ENCODE data around the gene DCANP1.

The DCANP1 gene

GRCh38 chr5:135478938-135479337, 31.8 kb upstream of the DCANP1 start:
- no peak overlapping the region for H3K4ac ChIP-seq (ENCODE audit: low read length)

GRCh38 chr5:135477613-135478066, 30.5 kb upstream of the DCANP1 start:
- Histone ChIP-seq H3K18ac (ENCODE audit: low read length) (peak overlapping the region; percentile 85), H2BK15ac (ENCODE audit: low read length) (no peak overlapping the region), H2BK120ac (ENCODE audit: low read depth, low read length) (no peak overlapping the region), H4K91ac (ENCODE audit: low read depth, low read length, poor library complexity) (no peak overlapping the region), H4K8ac (ENCODE audit: low read depth, low read length) (no peak overlapping the region), H3K36me3 (replicated peaks in 1 of 2; ENCODE audit: control insufficient read depth in 2 of 2, insufficient read depth in 2 of 2, low read length in 2 of 2) (no peaks in the 10 kb centered on the region), H3K27me3 (ENCODE audit: control insufficient read depth in 3 of 3, insufficient read depth in 3 of 3, low read depth in 1 of 3, low read length in 3 of 3) (peaks cover 0 to 78% (median 53%) of the 10 kb centered on the region in 3 experiments), H3K27ac (replicated peaks; ENCODE audit: low read length) (no peak overlapping the region), H2BK5ac (ENCODE audit: low read length) (peak overlapping the region; percentile 25), H3K4me1 (ENCODE audit: control insufficient read depth in 2 of 2, insufficient read depth in 1 of 2, low read depth in 1 of 2, low read length in 2 of 2) (peaks cover 12 to 14% of the 10 kb centered on the region in 2 donors), H3K4me3 (ENCODE audit: low read length in 2 of 2) (peak overlapping the region in 1 of 2 donors; percentile 16), H3K4ac (ENCODE audit: low read length) (no peak overlapping the region), H3K9me3 (replicated peaks in 1 of 2; ENCODE audit: control insufficient read depth in 2 of 2, insufficient read depth in 1 of 2, low read depth in 1 of 2, low read length in 2 of 2) (peaks cover 0 to 3% of the 10 kb centered on the region in 2 donors), H3K23ac (ENCODE audit: low read depth, low read length, poor library complexity) (peak overlapping the region; percentile 73), H3K4me2 (ENCODE audit: insufficient read depth, low read length, poor library complexity, severe bottlenecking) (peak overlapping the region; percentile 36), H2AK5ac (ENCODE audit: low read depth, low read length) (peak overlapping the region; percentile 60), H2AFZ (ENCODE audit: low read length) (peak overlapping the region; percentile 63), H3K14ac (ENCODE audit: low read length) (peak overlapping the region; percentile 50), H2BK12ac (ENCODE audit: low read length) (no peak overlapping the region), H3K79me1 (ENCODE audit: low read depth, low read length) (peaks cover 1% of the 10 kb centered on the region), H3K9ac (ENCODE audit: low read depth, low read length, poor library complexity) (peak overlapping the region; percentile 60)
- DNase-seq (ENCODE audit: low spot score), result no peak
- WGBS, 2 donors (ENCODE audit: extremely low coverage in 2 of 2, insufficient read length in 2 of 2, insufficient replicate concordance in 1 of 2), result no CpG with 5 or more reads among the region's 14 CpGs

More at GRCh38 chr5:135478938-135479337, 31.8 kb upstream of the DCANP1 start:
- H4K91ac ChIP-seq (ENCODE audit: low read depth, low read length, poor library complexity), result no peak overlapping the region
- H2BK5ac ChIP-seq (ENCODE audit: low read length), result no peak overlapping the region
- H2AK5ac ChIP-seq (ENCODE audit: low read depth, low read length), result no peak overlapping the region
- H2BK12ac ChIP-seq (ENCODE audit: low read length), result no peak overlapping the region
- no peak for DNase-seq (ENCODE audit: low spot score)
- H3K27ac ChIP-seq (replicated peaks; ENCODE audit: low read length), result no peak overlapping the region
- no peak overlapping the region for H3K4me2 ChIP-seq (ENCODE audit: insufficient read depth, low read length, poor library complexity, severe bottlenecking)
- no peak overlapping the region for H2BK120ac ChIP-seq (ENCODE audit: low read depth, low read length)
- H3K23ac ChIP-seq (ENCODE audit: low read depth, low read length, poor library complexity), result no peak overlapping the region
- no peaks in the 10 kb centered on the region for H3K36me3 ChIP-seq (replicated peaks in 1 of 2; ENCODE audit: control insufficient read depth in 2 of 2, insufficient read depth in 2 of 2, low read length in 2 of 2)
- H3K79me1 ChIP-seq (ENCODE audit: low read depth, low read length), result peaks cover 1% of the 10 kb centered on the region
- H3K4me1 ChIP-seq (ENCODE audit: control insufficient read depth in 2 of 2, insufficient read depth in 1 of 2, low read depth in 1 of 2, low read length in 2 of 2), result peaks cover 12 to 14% of the 10 kb centered on the region in 2 donors
- H3K27me3 ChIP-seq (ENCODE audit: control insufficient read depth in 3 of 3, insufficient read depth in 3 of 3, low read depth in 1 of 3, low read length in 3 of 3), result peaks cover 0 to 82% (median 55%) of the 10 kb centered on the region in 3 experiments
- H4K8ac ChIP-seq (ENCODE audit: low read depth, low read length), result no peak overlapping the region
- H3K4me3 ChIP-seq (ENCODE audit: low read length in 2 of 2), result no peak overlapping the region
- H3K9ac ChIP-seq (ENCODE audit: low read depth, low read length, poor library complexity), result no peak overlapping the region
- no peak overlapping the region for H2BK15ac ChIP-seq (ENCODE audit: low read length)
- H2AFZ ChIP-seq (ENCODE audit: low read length), result no peak overlapping the region
- H3K18ac ChIP-seq (ENCODE audit: low read length), result no peak overlapping the region
- peaks cover 0 to 3% of the 10 kb centered on the region in 2 donors for H3K9me3 ChIP-seq (replicated peaks in 1 of 2; ENCODE audit: control insufficient read depth in 2 of 2, insufficient read depth in 1 of 2, low read depth in 1 of 2, low read length in 2 of 2)
- WGBS, 2 donors (ENCODE audit: extremely low coverage in 2 of 2, insufficient read length in 2 of 2, insufficient replicate concordance in 1 of 2), result no CpG with 5 or more reads among the region's 4 CpGs
- no peak overlapping the region for H3K14ac ChIP-seq (ENCODE audit: low read length)

- no peak overlapping the region for H3K14ac ChIP-seq (ENCODE audit: low read length)
- H3K9ac ChIP-seq (ENCODE audit: low read depth, low read length, poor library complexity), result no peak overlapping the region
- no peak overlapping the region for H3K4ac ChIP-seq (ENCODE audit: low read length)
- no peaks in the 10 kb centered on the region for H3K36me3 ChIP-seq (replicated peaks in 1 of 2; ENCODE audit: control insufficient read depth in 2 of 2, insufficient read depth in 2 of 2, low read length in 2 of 2)
- H2BK15ac ChIP-seq (ENCODE audit: low read length), result no peak overlapping the region
- peak overlapping the region; percentile 85 for H3K18ac ChIP-seq (ENCODE audit: low read length)
- H3K4me3 ChIP-seq (ENCODE audit: low read length in 2 of 2), result no peak overlapping the region
- H3K23ac ChIP-seq (ENCODE audit: low read depth, low read length, poor library complexity), result no peak overlapping the region
- no peak for DNase-seq (ENCODE audit: low spot score)
- H2BK120ac ChIP-seq (ENCODE audit: low read depth, low read length), result no peak overlapping the region
- H3K9me3 ChIP-seq (replicated peaks in 1 of 2; ENCODE audit: control insufficient read depth in 2 of 2, insufficient read depth in 1 of 2, low read depth in 1 of 2, low read length in 2 of 2), result peaks cover 0 to under 1% of the 10 kb centered on the region in 2 donors
- peak overlapping the region; percentile 63 for H2AFZ ChIP-seq (ENCODE audit: low read length)
- H2BK5ac ChIP-seq (ENCODE audit: low read length), result no peak overlapping the region
- peaks cover 1% of the 10 kb centered on the region for H3K79me1 ChIP-seq (ENCODE audit: low read depth, low read length)
- peaks cover 0 to 76% (median 53%) of the 10 kb centered on the region in 3 experiments for H3K27me3 ChIP-seq (ENCODE audit: control insufficient read depth in 3 of 3, insufficient read depth in 3 of 3, low read depth in 1 of 3, low read length in 3 of 3)
- H4K8ac ChIP-seq (ENCODE audit: low read depth, low read length), result no peak overlapping the region
- WGBS, 2 donors (ENCODE audit: extremely low coverage in 2 of 2, insufficient read length in 2 of 2, insufficient replicate concordance in 1 of 2), result no CpG with 5 or more reads among the region's 24 CpGs
- H3K4me2 ChIP-seq (ENCODE audit: insufficient read depth, low read length, poor library complexity, severe bottlenecking), result peak overlapping the region; percentile 36
- H2AK5ac ChIP-seq (ENCODE audit: low read depth, low read length), result no peak overlapping the region
- H2BK12ac ChIP-seq (ENCODE audit: low read length), result no peak overlapping the region
- H3K27ac ChIP-seq (replicated peaks; ENCODE audit: low read length), result no peak overlapping the region
- no peak overlapping the region for H4K91ac ChIP-seq (ENCODE audit: low read depth, low read length, poor library complexity)
- H3K4me1 ChIP-seq (ENCODE audit: control insufficient read depth in 2 of 2, insufficient read depth in 1 of 2, low read depth in 1 of 2, low read length in 2 of 2), result peaks cover 12 to 14% of the 10 kb centered on the region in 2 donors
Observed at GRCh38 chr5:135476615-135477581, 29.8 kb upstream of the DCANP1 start.
